ENCODE results near the gene ANXA7.

Gene ANXA7

GRCh38 chr10:73448384-73448783 lies 34.5 kb upstream of the ANXA7 start:
- Histone ChIP-seq H3K36me3 (ENCODE audit: control insufficient read depth, insufficient read depth, low read length) (no peaks in the 10 kb centered on the region), H3K23ac (ENCODE audit: low read length) (no peak overlapping the region)
- DNase-seq, result no peak

GRCh38 chr10:73446926-73447325 lies 33.1 kb upstream of the ANXA7 start:
- Histone ChIP-seq H4K5ac (ENCODE audit: low read length) (no peak overlapping the region), H3K79me2 (ENCODE audit: control insufficient read depth, insufficient read depth, low read length) (no peaks in the 10 kb centered on the region), H2BK5ac (ENCODE audit: low read length) (no peak overlapping the region), H3K27me3 (ENCODE audit: insufficient read depth, low read length, poor library complexity) (no peaks in the 10 kb centered on the region), H3K23ac (ENCODE audit: low read length) (no peak overlapping the region), H3K79me1 (ENCODE audit: low read length) (no peaks in the 10 kb centered on the region), H3K9ac (ENCODE audit: low read length) (no peak overlapping the region), H2BK120ac (ENCODE audit: low read depth, low read length) (no peak overlapping the region), H3K4ac (ENCODE audit: low read depth, low read length) (no peak overlapping the region), H3K4me2 (ENCODE audit: low read length) (no peak overlapping the region), H3K4me3 (ENCODE audit: low read length) (no peak overlapping the region), H3K4me1 (ENCODE audit: control insufficient read depth, low read depth, low read length) (no peaks in the 10 kb centered on the region), H3K56ac (ENCODE audit: low read length) (no peak overlapping the region), H3K36me3 (ENCODE audit: control insufficient read depth, insufficient read depth, low read length) (no peaks in the 10 kb centered on the region), H4K8ac (ENCODE audit: low read depth, low read length) (no peak overlapping the region), H3K27ac (ENCODE audit: low read depth, low read length) (no peak overlapping the region), H2AK5ac (ENCODE audit: low read length) (no peak overlapping the region), H2BK15ac (replicated peaks; ENCODE audit: low read depth) (no peak overlapping the region), H3K18ac (ENCODE audit: low read length) (no peak overlapping the region)
- no peak for DNase-seq

More at GRCh38 chr10:73448384-73448783, 34.5 kb upstream of the ANXA7 start:
- Histone ChIP-seq H3K79me1 (ENCODE audit: low read length) (no peaks in the 10 kb centered on the region), H3K79me2 (ENCODE audit: control insufficient read depth, insufficient read depth, low read length) (no peaks in the 10 kb centered on the region), H3K9ac (ENCODE audit: low read length) (no peak overlapping the region), H3K27me3 (ENCODE audit: insufficient read depth, low read length, poor library complexity) (no peaks in the 10 kb centered on the region), H3K4me2 (ENCODE audit: low read length) (no peak overlapping the region), H2BK5ac (ENCODE audit: low read length) (no peak overlapping the region), H2BK15ac (replicated peaks; ENCODE audit: low read depth) (no peak overlapping the region), H2BK120ac (ENCODE audit: low read depth, low read length) (no peak overlapping the region), H3K4me3 (ENCODE audit: low read length) (no peak overlapping the region), H4K5ac (ENCODE audit: low read length) (no peak overlapping the region), H3K4me1 (ENCODE audit: control insufficient read depth, low read depth, low read length) (no peaks in the 10 kb centered on the region), H4K8ac (ENCODE audit: low read depth, low read length) (no peak overlapping the region), H3K18ac (ENCODE audit: low read length) (no peak overlapping the region), H3K27ac (ENCODE audit: low read depth, low read length) (no peak overlapping the region), H3K56ac (ENCODE audit: low read length) (no peak overlapping the region), H2AK5ac (ENCODE audit: low read length) (no peak overlapping the region), H3K4ac (ENCODE audit: low read depth, low read length) (no peak overlapping the region)
- WGBS (ENCODE audit: extremely low coverage, insufficient coverage, low lambda C conversion rate), result no CpG with 5 or more reads among the region's 1 CpG

- no peak overlapping the region for H2BK120ac ChIP-seq (ENCODE audit: low read depth, low read length)
- no peaks in the 10 kb centered on the region for H3K79me1 ChIP-seq (ENCODE audit: low read length)
- H3K36me3 ChIP-seq (ENCODE audit: control insufficient read depth, insufficient read depth, low read length), result no peaks in the 10 kb centered on the region
- H3K4ac ChIP-seq (ENCODE audit: low read depth, low read length), result no peak overlapping the region
- no peak overlapping the region for H2AK5ac ChIP-seq (ENCODE audit: low read length)
- no peak overlapping the region for H3K56ac ChIP-seq (ENCODE audit: low read length)
- no peaks in the 10 kb centered on the region for H3K79me2 ChIP-seq (ENCODE audit: control insufficient read depth, insufficient read depth, low read length)
- no peak overlapping the region for H3K9ac ChIP-seq (ENCODE audit: low read length)
- no peak for DNase-seq
- H4K5ac ChIP-seq (ENCODE audit: low read length), result no peak overlapping the region
- H2BK15ac ChIP-seq (replicated peaks; ENCODE audit: low read depth), result no peak overlapping the region
- H3K27me3 ChIP-seq (ENCODE audit: insufficient read depth, low read length, poor library complexity), result no peaks in the 10 kb centered on the region
- H3K18ac ChIP-seq (ENCODE audit: low read length), result no peak overlapping the region
- H3K27ac ChIP-seq (ENCODE audit: low read depth, low read length), result no peak overlapping the region
- H3K4me1 ChIP-seq (ENCODE audit: control insufficient read depth, low read depth, low read length), result no peaks in the 10 kb centered on the region
- no CpG with 5 or more reads among the region's 1 CpG for WGBS (ENCODE audit: extremely low coverage, insufficient coverage, low lambda C conversion rate)
- H3K23ac ChIP-seq (ENCODE audit: low read length), result no peak overlapping the region
- H2BK5ac ChIP-seq (ENCODE audit: low read length), result no peak overlapping the region
- no peak overlapping the region for H3K4me3 ChIP-seq (ENCODE audit: low read length)
- no peak overlapping the region for H4K8ac ChIP-seq (ENCODE audit: low read depth, low read length)
- H3K4me2 ChIP-seq (ENCODE audit: low read length), result no peak overlapping the region
Measured at GRCh38 chr10:73444457-73444856, 30.6 kb upstream of the ANXA7 start.

GRCh38 chr10:73439605-73440312 lies 25.9 kb upstream of the ANXA7 start:
- Histone ChIP-seq H3K79me2 (ENCODE audit: control insufficient read depth, insufficient read depth, low read length) (no peaks in the 10 kb centered on the region), H3K18ac (ENCODE audit: low read length) (no peak overlapping the region), H4K8ac (ENCODE audit: low read depth, low read length) (no peak overlapping the region), H4K5ac (ENCODE audit: low read length) (no peak overlapping the region), H3K27ac (ENCODE audit: low read depth, low read length) (no peak overlapping the region), H3K9ac (ENCODE audit: low read length) (no peak overlapping the region), H2BK15ac (replicated peaks; ENCODE audit: low read depth) (no peak overlapping the region), H3K4me2 (ENCODE audit: low read length) (no peak overlapping the region), H2BK120ac (ENCODE audit: low read depth, low read length) (no peak overlapping the region), H3K4ac (ENCODE audit: low read depth, low read length) (no peak overlapping the region), H3K79me1 (ENCODE audit: low read length) (no peaks in the 10 kb centered on the region), H3K56ac (ENCODE audit: low read length) (no peak overlapping the region), H3K27me3 (ENCODE audit: insufficient read depth, low read length, poor library complexity) (no peaks in the 10 kb centered on the region), H3K36me3 (ENCODE audit: control insufficient read depth, insufficient read depth, low read length) (no peaks in the 10 kb centered on the region), H3K4me1 (ENCODE audit: control insufficient read depth, low read depth, low read length) (no peaks in the 10 kb centered on the region), H3K23ac (ENCODE audit: low read length) (no peak overlapping the region), H2BK5ac (ENCODE audit: low read length) (no peak overlapping the region), H3K4me3 (ENCODE audit: low read length) (no peak overlapping the region), H2AK5ac (ENCODE audit: low read length) (no peak overlapping the region)
- WGBS (ENCODE audit: extremely low coverage, insufficient coverage, low lambda C conversion rate), result no CpG with 5 or more reads among the region's 1 CpG
- no peak for DNase-seq

GRCh38 chr10:73439055-73439454 lies 25.2 kb upstream of the ANXA7 start:
- WGBS (ENCODE audit: extremely low coverage, insufficient coverage, low lambda C conversion rate), result no CpG with 5 or more reads among the region's 1 CpG
- Histone ChIP-seq H2BK120ac (ENCODE audit: low read depth, low read length) (no peak overlapping the region), H3K9ac (ENCODE audit: low read length) (no peak overlapping the region), H3K4ac (ENCODE audit: low read depth, low read length) (no peak overlapping the region), H3K27me3 (ENCODE audit: insufficient read depth, low read length, poor library complexity) (no peaks in the 10 kb centered on the region), H4K5ac (ENCODE audit: low read length) (no peak overlapping the region), H4K8ac (ENCODE audit: low read depth, low read length) (no peak overlapping the region), H3K18ac (ENCODE audit: low read length) (no peak overlapping the region), H3K4me1 (ENCODE audit: control insufficient read depth, low read depth, low read length) (no peaks in the 10 kb centered on the region), H2BK15ac (replicated peaks; ENCODE audit: low read depth) (no peak overlapping the region), H2AK5ac (ENCODE audit: low read length) (no peak overlapping the region), H3K79me1 (ENCODE audit: low read length) (no peaks in the 10 kb centered on the region), H2BK5ac (ENCODE audit: low read length) (no peak overlapping the region), H3K36me3 (ENCODE audit: control insufficient read depth, insufficient read depth, low read length) (no peaks in the 10 kb centered on the region), H3K79me2 (ENCODE audit: control insufficient read depth, insufficient read depth, low read length) (no peaks in the 10 kb centered on the region), H3K23ac (ENCODE audit: low read length) (no peak overlapping the region), H3K56ac (ENCODE audit: low read length) (no peak overlapping the region), H3K4me3 (ENCODE audit: low read length) (no peak overlapping the region), H3K27ac (ENCODE audit: low read depth, low read length) (no peak overlapping the region), H3K4me2 (ENCODE audit: low read length) (no peak overlapping the region)
- DNase-seq, result no peak

- H3K9ac ChIP-seq (ENCODE audit: low read length), result no peak within 1 kb of the TSS
- H3K4me3 ChIP-seq (ENCODE audit: low read length), result no peak within 1 kb of the TSS
- H3K56ac ChIP-seq (ENCODE audit: low read length), result no peak within 1 kb of the TSS
- no peak within 1 kb of the TSS for H2BK15ac ChIP-seq (replicated peaks; ENCODE audit: low read depth)
- no peaks in the 10 kb centered on the region for H3K79me2 ChIP-seq (ENCODE audit: control insufficient read depth, insufficient read depth, low read length)
- no peak within 1 kb of the TSS for H4K8ac ChIP-seq (ENCODE audit: low read depth, low read length)
- no peak within 1 kb of the TSS for H2BK5ac ChIP-seq (ENCODE audit: low read length)
- peak; percentile 34 for DNase-seq
- no peak within 1 kb of the TSS for H3K4me2 ChIP-seq (ENCODE audit: low read length)
- H3K4me1 ChIP-seq (ENCODE audit: control insufficient read depth, low read depth, low read length), result no peaks in the 10 kb centered on the region
- H3K36me3 ChIP-seq (ENCODE audit: control insufficient read depth, insufficient read depth, low read length), result no peaks in the 10 kb centered on the region
- no peak within 1 kb of the TSS for H4K5ac ChIP-seq (ENCODE audit: low read length)
- H2BK120ac ChIP-seq (ENCODE audit: low read depth, low read length), result no peak within 1 kb of the TSS
- H3K4ac ChIP-seq (ENCODE audit: low read depth, low read length), result no peak within 1 kb of the TSS
- no peak within 1 kb of the TSS for H3K23ac ChIP-seq (ENCODE audit: low read length)
- H2AK5ac ChIP-seq (ENCODE audit: low read length), result no peak within 1 kb of the TSS
- no peaks in the 10 kb centered on the region for H3K79me1 ChIP-seq (ENCODE audit: low read length)
- H3K27me3 ChIP-seq (ENCODE audit: insufficient read depth, low read length, poor library complexity), result no peaks in the 10 kb centered on the region
- no peak within 1 kb of the TSS for H3K18ac ChIP-seq (ENCODE audit: low read length)
- no peak within 1 kb of the TSS for H3K27ac ChIP-seq (ENCODE audit: low read depth, low read length)
Measured at GRCh38 chr10:73433538-73433867, 19.6 kb upstream of the ANXA7 start, which contains the start of gene MSS51. MSS51 (minus strand) TSS chr10:73433561; CDS start chr10:73428284, 5,277 bp downstream.
